Activated CD4-positive, alpha-beta T cell treated with anti-CD3 and anti-CD28 coated beads, Interleukin-2, Interleukin-4, amounts not matched to agents 100 ng/mL and 50 ng/mL, durations not matched to agents 16 hours and 8 hours (primary cell): ENCODE measurements around the gene TSPEAR.
"Not testable (repeated sequence)": the region's sequence is repeated elsewhere in the genome, so short reads cannot be mapped to it uniquely, and the experiment has no call there.

Experiments used
- DNase-seq: peaks from one replicate; pipeline ENCODE4 v3.0.0-alpha.2; 2020; ENCODE audit warnings: low spot score

TSPEAR gene

DNA sequence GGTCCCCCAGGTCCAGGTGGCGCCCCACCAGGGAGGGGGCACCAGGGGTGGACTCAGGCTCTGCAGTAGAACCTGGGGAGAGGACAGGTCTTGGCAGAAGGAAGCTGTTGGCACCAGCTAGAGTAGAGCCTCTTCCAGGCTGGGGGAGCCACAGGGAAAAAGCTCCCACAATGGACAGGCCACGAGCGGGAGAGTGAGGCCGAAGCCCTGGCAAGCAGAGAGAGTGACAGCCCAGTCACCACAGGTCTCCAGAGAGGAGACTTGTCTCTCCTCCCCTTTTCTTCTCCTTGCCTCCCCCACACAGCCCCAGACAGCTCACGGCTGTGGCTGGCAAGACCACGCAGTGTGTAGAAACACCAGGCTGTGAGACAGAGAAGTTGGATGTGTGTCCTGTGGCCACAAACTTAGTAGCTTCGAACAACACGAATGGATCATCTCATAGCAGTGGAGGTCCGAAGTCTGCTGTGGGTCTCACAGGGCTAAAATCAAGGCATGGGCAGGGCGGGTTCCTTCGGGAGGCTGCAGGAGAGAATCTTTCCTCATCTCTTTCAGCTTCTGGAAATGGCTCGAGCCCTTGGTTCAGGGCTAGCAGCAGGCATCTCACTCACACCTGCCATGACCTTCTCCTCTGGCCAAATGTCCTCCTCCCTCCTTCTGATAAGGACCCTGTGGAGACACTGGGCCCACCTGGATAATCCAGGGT is 60.2 kb downstream of the TSPEAR start:
- DNase-seq: no peak

DNA sequence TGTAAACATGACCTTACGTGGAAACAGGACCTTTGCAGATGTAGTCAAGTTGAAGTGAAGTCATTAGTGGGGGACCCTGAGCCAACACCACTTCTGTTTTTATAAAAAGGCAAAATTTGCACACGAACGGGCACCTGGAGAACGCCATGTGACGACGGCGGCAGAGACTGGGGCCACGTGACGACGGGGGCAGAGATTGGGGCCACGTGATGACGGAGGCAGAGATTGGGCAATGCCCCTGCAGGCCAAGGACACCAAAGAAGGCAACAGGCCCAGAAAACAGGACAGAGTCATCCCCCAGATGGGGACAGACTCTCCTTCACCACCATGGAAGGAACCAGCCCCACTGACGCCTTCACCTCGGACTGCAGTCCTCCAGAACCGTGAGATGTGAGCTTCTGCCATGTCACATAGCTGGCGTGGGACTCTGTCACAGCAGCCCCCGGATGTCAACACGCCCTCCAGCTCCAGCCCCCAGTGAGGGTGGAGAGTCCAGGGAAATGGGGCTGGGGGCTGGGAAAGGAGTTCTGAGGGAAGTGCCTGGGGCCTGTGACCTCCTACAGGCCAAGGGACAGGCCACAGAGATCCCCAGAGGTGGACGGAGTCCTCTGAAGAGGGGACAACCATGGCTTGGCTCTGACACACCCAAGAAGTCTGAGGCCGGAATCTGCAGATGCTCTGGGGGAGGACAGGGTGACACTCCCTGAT is 61.0 kb downstream of the TSPEAR start:
- DNase-seq: no peak

DNA sequence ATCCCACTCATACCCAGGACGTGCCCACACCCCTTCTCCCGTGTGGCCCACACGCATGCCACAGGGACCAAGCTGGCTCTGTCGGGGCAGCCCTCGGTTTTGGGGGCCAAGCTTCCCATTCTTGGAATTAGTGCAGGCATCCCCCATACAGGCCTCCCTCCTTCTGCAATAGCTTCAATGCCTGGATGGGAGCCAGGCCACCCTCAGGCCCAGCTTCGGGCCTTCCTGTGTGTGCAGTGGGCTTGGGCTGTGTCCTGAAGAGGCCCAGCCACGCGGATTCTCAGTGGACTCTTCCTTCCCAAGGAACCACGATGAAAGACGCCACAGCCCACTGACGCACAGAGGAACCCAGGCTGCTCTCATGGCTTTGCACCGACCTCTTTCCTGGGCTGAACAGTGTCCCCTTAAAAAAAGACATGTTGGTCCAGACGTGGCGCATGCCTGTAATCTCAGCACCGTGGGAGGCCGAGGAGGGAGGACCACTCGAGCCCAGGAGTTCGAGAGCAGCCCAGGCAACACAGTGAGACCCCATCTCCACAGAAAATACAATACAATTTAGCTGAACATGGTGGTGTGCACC is 61.8 kb downstream of the TSPEAR start:
- DNase-seq: no peak

DNA sequence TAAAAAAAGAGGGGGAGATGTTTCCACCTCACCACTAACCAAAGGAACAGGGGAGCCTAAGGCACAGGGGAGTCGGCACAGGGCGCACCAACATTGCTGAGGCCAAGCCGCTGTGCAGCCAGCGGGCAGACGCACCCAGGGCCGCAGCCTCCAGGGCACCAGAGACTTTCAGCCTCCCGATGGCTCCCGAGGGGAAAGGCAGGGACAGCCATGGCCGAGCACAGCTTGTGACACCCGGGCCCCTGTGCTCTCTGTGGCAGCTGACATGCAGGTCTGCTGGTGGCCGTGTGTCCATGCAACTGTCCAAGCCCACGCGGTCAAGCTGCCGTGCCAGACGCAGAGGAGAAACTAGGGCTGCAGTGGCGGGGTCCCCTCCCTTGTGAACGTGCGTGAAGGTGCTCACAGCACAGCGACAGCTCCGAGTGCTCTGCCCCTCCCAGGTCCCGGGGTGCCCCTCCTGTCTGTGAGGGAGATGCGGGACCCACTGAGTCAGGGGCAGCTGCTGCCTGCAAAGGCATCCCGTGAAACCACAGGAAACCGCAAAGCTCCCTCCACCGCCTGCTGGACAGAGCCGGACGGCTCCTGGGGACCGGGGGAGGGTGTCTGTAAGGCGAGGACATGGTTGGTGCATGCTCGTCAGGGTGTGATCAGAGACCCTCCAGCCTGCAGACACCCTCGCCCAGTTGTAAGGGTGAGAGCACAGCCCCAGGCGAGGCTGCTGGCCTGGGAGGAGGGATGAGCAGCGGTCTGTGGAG is 62.6 kb downstream of the TSPEAR start:
- DNase-seq: no peak

DNA sequence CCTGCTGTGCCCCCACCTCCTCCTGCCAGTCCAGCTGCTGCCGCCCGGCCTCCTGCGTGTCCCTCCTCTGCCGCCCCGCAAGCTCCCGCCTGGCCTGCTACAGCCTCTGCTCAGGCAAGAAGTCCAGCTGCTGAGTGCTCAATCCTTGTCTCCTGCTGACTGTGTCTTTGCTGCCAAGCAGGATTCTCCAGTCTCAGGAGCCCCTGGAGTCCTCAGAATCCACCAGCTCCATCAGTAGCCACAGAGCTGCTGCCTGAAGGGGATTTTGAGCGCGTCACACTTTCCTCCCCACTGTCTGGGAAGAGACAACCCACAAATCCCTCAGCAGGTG is 64.2 kb downstream of the TSPEAR start:
- no peak for DNase-seq

DNA sequence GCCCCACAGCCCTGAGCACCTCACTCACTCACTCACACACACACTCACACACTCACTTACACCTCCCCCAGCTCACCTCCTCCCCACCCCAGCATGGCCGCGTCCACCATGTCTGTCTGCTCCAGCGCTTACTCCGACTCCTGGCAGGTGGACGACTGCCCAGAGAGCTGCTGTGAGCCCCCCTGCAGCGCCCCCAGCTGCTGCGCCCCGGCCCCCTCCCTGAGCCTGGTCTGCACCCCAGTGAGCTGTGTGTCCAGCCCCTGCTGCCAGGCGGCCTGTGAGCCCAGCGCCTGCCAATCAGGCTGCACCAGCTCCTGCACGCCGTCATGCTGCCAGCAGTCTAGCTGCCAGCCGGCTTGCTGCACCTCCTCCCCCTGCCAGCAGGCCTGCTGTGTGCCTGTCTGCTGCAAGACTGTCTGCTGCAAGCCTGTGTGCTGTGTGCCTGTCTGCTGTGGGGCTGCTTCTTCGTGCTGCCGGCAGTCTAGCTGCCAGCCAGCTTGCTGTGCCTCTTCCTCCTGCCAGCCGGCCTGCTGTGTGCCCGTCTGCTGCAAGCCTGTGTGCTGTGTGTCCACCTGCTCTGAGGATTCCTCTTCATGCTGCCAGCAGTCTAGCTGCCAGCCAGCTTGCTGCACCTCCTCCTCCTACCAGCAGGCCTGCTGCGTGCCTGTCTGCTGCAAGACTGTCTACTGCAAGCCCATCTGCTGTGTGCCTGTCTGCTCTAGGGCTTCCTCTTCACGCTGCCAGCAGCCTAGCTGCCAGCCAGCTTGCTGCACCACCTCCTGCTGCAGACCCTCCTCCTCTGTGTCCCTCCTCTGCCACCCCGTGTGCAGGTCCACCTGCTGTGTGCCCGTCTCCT is 64.8 kb downstream of the TSPEAR start, which contains the start of gene KRTAP10-11:
KRTAP10-11 (plus strand) TSS at position 49 of the 856 bp plus-strand sequence; CDS start at position 94, 45 bp downstream.
- not testable (repeated sequence) for DNase-seq

DNA sequence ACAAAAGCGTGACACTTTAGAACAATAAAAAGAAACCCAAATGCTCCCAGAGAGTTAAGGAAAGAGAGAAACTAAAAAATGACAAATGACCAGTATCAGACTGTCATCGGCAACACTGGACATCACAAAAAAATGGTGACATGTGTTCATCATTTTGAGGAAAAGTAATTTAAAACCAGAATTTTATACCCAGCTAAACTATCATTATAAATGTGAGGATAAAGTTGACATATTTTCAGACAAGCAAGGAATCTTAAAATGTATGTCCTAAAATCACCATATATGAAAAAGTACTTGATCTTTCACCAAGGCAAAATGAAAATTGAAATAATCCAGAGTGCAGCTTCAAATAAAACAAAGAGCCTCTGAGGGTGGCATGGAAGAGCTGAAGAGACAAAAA is 66.5 kb downstream of the TSPEAR start:
- no peak for DNase-seq

DNA sequence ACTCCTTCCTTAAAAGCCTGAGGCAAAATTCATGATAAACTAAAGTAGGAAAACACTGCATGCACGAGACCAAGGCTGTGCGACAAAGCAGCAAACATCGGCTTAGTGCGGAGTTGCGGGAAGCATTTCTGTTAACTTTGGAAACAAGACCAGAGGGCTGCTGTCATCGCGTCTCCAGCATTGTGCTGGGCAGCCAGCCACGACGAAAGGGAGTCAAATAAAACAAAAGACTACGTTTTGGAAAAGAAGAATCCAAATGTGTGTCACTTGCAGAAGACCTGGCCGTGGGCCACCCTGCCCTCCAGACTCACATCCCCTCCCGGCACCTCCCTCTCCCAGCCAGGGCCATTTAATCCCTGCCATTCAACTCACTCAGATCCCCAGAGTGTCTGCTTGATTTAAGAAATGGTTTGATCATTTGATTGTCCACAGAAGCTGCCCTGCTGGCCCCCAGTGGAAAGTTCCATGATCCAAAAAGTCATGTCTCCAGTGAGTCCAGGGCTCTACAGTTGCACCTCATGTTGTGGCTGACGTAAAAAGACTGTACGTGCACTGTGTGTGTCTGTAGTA is 67.5 kb downstream of the TSPEAR start:
- no peak for DNase-seq

DNA sequence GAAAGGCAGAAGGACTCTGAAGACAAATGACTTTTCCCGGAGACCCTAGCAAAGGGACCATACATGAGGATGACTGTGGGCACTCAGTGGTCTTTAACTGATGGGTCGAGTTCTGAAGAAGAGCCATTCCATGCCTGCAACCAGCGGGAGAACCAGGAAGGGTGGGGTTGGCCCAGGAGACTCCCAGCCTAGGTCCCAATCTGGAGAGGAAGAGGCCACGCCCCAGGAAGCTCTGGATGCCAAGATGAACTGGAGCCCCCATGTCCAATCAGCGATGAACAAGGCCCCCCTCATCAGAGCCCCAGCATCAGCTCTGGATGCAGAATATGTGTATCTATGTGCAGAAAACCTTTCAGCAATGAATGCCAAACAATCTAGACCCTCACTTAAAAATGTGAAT is 70.6 kb downstream of the TSPEAR start:
- no peak for DNase-seq

DNA sequence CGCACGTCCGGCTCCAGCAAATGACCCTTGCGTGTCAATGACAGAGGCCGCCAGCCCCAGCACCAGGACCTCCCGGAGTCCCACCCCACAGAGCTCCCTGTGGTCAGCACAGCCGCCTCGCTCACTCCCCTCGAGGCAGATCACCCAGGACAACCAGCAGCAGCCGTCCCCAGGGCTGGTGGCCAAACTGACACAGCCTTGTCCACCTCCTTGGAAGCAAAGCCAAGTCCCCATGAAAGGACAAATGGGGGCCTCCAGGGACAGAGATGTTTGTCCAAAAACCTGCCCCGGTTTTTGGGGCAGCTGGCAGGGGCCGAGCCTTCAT is 72.1 kb downstream of the TSPEAR start:
- DNase-seq: no peak

DNA sequence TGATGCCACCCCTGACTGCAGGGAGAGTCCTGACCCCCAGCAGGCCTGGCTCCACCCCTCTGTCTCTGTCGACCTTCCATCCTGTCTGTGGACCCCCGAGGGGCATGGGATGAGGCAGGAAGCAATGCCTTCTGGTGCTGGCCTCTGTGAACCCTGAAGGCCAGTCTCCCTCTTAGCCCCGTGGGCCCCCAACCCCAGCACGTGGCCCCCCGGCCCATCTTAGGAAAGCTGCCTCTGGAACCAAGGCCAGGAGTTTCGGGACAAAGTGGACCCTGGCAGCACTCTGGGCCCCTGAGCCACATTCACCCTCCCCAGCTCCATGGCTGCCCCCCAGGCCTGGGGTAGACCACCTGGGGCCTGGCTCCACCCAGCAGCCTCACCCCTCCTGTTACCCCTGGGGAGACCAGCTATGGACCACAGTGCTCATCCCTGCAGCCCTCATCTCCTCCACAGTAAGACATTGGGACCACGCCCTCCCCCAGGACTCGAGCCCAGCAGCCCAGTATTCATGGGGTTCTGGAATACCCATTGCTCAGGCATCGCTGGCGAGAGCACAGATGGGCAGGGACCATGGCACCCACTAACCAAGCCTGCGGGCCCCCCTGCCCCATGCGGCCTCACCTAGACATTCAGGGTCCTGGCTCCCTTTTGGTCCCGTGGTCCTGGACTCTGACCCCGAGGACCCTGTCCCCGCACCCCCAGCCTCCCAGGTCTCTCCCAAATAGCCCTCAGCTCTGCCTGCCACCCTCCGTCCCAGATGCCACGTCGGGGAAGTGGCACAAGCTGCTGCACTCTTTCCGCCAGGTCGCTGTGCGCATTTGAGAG is 72.7 kb downstream of the TSPEAR start:
- not testable (repeated sequence) for DNase-seq

DNA sequence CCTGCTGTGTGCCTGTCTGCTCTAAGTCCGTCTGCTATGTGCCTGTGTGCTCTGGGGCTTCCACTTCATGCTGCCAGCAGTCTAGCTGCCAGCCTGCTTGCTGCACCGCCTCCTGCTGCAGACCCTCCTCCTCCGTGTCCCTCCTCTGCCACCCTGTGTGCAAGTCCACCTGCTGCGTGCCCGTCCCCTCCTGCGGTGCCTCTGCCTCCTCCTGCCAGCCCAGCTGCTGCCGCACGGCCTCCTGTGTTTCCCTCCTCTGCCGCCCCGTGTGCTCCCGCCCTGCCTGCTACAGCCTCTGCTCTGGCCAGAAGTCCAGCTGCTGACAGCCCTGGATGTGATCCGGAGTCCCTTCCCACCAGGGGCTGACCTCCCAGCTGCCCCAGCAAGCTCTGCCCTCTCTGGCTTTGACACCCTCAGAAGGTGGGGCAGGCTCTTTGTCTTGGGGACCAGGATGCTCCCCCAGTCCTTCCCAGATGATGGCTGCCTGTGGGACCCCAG is 73.5 kb downstream of the TSPEAR start:
- DNase-seq: not testable (repeated sequence)

DNA sequence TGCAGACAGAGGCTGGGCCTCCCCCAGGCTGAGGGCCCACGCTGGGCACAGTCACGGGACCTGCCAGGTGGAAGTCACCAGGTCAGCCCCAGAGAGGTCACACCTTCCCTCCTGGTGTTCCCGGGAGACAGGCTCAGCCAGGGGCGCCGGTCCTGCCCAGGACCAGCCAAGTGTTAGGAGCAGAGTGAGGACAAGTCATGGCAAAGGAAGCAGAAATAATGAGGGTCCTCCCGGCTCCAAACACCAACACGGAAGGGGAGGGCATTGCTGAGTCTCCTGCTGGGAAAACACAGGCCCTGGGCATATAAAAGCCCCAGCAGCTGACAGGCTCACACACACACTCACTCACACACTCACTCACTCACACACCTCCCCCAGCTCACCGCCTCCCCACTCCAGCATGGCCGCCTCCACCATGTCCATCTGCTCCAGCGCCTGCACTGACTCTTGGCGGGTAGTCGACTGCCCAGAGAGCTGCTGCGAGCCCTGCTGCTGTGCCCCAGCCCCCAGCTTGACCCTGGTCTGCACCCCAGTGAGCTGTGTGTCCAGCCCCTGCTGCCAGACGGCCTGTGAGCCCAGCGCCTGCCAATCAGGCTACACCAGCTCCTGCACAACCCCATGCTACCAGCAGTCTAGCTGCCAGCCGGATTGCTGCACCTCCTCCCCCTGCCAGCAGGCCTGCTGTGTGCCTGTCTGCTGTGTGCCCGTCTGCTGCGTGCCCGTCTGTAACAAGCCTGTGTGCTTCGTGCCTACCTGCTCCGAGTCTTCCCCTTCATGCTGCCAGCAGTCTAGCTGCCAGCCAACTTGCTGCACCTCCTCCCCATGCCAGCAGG is 74.1 kb downstream of the TSPEAR start, which contains the start of gene KRTAP10-10:
KRTAP10-10 (plus strand) TSS at position 339 of the 833 bp plus-strand sequence; CDS start at position 401, 62 bp downstream.
- DNase-seq: no peak

DNA sequence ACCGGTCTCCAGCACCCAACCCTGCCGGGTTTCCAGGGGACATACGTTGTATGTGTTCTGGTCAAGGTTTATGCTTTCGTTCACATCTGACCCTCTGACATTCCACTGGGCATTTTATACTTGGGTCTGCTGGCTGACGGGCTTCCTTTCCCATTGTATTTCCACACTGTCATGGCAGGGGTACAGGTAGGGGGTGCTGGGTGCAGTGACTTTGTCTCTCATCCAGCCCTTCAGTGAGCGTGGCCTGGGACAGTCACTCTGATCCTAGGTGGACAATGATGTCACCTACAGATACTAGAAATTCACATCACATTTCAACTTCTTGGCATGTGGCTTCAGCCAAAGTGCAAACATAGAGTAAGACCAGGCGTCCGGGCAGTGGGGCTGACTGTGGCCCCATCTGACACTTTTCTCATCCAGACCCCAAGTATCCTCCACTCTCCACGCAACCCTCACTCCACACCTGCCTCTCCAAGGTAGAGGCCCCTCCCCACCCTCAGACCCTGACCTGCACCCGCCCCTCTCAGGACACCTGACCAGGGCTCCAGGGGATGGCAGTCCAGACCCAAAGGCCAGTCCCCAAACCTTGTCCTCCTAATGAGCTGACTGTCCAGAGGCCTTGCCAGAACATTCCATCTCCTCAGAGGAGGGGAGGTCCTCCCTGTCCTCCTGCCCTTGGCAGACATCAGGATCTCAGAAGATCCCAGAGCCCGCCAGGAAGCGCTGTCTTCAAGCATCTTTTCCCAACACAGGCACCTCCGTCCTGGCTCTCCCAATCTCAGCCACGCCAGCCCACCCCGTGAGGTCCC is 75.0 kb downstream of the TSPEAR start:
- no peak for DNase-seq

DNA sequence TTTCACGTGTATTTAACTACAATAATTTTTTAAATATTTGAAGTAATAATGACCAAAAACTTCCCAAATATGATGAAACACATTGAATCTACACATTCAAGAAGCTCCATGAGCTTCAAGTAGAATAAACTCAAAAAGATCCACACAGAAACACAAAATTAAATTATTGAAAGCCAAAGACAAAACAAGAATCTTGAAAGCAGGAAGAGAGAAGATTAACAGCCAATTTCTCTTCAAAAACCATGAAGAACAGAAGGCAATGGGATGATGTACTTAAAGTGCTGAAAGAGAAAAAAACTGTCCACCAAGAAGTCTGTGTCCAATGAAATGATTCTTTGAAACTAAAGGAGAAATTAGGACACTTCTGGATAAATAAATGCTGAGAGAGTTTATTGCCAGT is 79.3 kb downstream of the TSPEAR start:
- no peak for DNase-seq

DNA sequence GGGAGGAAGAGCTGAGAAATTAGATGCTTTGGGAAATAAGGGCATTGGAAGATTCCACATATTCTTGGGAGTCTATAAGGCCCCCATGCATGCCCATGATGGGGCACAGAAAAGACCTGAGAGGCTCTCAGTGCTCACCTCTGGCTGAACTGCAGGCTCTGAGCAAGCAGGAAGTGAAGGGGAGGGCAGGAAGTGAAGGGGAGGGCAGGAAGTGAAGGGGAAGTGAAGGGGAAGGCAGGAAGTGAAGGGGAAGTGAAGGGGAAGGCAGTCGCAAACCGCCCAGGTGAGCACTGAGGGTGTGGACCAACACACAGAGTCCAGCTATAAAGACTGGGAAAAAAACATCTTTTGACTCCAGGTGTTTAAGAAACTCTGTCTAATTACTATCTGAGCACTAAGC is 80.9 kb downstream of the TSPEAR start:
- no peak for DNase-seq

DNA sequence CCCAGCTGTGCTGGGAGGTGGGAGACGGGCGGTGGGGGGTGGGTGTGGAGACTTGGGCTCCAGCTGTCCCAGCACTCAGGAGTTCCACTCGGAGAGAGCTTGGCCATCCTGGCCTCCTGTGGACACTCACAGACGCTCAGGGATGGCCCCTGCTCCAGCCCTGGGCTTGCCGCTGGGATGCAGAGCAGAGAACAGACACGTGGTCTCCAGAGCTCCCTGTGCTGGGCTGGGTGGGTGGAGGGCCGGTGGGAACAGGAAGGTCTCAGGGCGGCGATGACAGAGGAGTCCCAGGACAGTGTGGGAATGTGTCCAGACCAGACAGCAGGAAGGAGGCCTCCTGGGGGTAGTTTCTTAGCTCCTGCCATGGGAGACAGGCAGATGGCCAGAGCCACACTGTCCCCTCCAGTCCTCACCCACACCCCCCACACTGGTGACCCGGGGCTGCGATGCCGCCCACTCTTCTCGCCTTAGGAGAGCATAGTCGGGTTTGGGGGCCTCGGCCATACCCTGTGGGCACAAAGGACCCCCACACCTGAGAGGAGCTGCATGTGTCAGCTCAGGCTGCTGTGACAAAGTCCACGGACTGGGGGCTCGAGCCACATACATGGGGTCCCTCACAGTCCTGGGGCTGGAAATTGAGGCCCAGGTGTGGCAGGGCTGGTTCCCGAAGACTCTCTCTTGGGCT is 82.5 kb downstream of the TSPEAR start:
- DNase-seq: no peak

DNA sequence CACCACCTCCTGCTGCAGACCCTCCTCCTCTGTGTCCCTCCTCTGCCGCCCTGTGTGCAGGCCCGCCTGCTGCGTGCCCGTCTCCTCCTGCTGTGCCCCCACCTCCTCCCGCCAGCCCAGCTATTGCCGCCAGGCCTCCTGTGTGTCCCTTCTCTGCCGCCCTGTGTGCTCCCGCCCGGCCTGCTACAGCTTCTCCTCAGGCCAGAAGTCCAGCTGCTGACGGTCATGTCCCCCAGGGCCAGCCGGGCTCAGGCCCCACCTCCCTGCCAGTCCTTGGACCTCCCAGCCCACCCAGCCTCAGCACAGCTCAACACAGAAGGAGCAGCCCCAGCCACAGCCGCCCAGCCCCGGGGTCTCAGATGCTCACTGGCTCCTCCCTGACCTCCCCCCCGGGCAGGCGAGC is 83.5 kb downstream of the TSPEAR start:
- DNase-seq: not testable (repeated sequence)
